NCI-H2196 (cell line): ENCODE data around the gene RDH13.
"Not testable (repeated sequence)": the region's sequence is repeated elsewhere in the genome, so short reads cannot be mapped to it uniquely, and the experiment has no call there.

ENCODE experiments used
- DNase-seq: peaks from one replicate; lab custom pipeline; 2025; ENCODE audit not compliant: unreplicated experiment; lab: John Stamatoyannopoulos, UW

RDH13 gene

GRCh38 chr19:55062735-55063491 is at the start of gene RDH13:
Gene RDH13 (minus strand): TSS chr19:55063148. CDS start chr19:55063032, 116 bp downstream.
- DNase-seq = peak; percentile 95

GRCh38 chr19:55112246-55112776 is 49.4 kb upstream of the RDH13 start:
- no peak for DNase-seq

- DNase-seq = no peak
Observed at GRCh38 chr19:55111238-55111831, 48.4 kb upstream of the RDH13 start.

GRCh38 chr19:55109527-55110291 is 46.8 kb upstream of the RDH13 start:
- DNase-seq = no peak

- not testable (repeated sequence) for DNase-seq
Observed at GRCh38 chr19:55107252-55107651, 44.3 kb upstream of the RDH13 start.

GRCh38 chr19:55106591-55106990 is 43.6 kb upstream of the RDH13 start:
- no peak for DNase-seq

- DNase-seq = no peak
Observed at GRCh38 chr19:55105237-55105636, 42.3 kb upstream of the RDH13 start.

- no peak for DNase-seq
Observed at GRCh38 chr19:55103190-55103589, 40.2 kb upstream of the RDH13 start.

- DNase-seq = no peak
Observed at GRCh38 chr19:55101261-55101660, 38.3 kb upstream of the RDH13 start.

- no peak for DNase-seq
Observed at GRCh38 chr19:55099557-55100506, 36.9 kb upstream of the RDH13 start.

- no peak for DNase-seq
Observed at GRCh38 chr19:55098716-55099556, 36.0 kb upstream of the RDH13 start.

- no peak for DNase-seq
Observed at GRCh38 chr19:55097864-55098715, 35.1 kb upstream of the RDH13 start.

- no peak for DNase-seq
Observed at GRCh38 chr19:55096061-55096701, 33.2 kb upstream of the RDH13 start.

GRCh38 chr19:55095260-55096060 is 32.5 kb upstream of the RDH13 start:
- no peak for DNase-seq

- DNase-seq = no peak
Observed at GRCh38 chr19:55094456-55095259, 31.7 kb upstream of the RDH13 start.

- no peak for DNase-seq
Observed at GRCh38 chr19:55092423-55093318, 29.7 kb upstream of the RDH13 start.
